HUES48 (cell line): ENCODE data around the gene SOX18.

Experiments used
- H3K27ac ChIP-seq: one replicate; pipeline ENCODE4 v1.7.0; 2013; ENCODE audit warnings: low read depth, low read length, inconsistent platforms
- H3K27me3 ChIP-seq: 2 replicates; pipeline ENCODE4 v1.6.1; 2013; ENCODE audit warnings: mild to moderate bottlenecking, low read length; ENCODE audit not compliant: control insufficient read depth, insufficient read depth
- H3K36me3 ChIP-seq: 2 replicates; pipeline ENCODE4 v1.6.1; 2013; ENCODE audit warnings: low read length; ENCODE audit not compliant: control insufficient read depth, insufficient read depth
- H3K4me1 ChIP-seq: 2 replicates; pipeline ENCODE4 v1.6.1; 2013; ENCODE audit warnings: mild to moderate bottlenecking, low read length; ENCODE audit not compliant: control insufficient read depth, insufficient read depth
- H3K4me3 ChIP-seq: 2 replicates; pipeline ENCODE4 v1.5.1; 2013; ENCODE audit warnings: mild to moderate bottlenecking, low read depth, low read length
- H3K9ac ChIP-seq: 2 replicates; pipeline ENCODE4 v1.6.1; 2013; ENCODE audit warnings: mild to moderate bottlenecking, low read depth, low read length, moderate library complexity
- H3K9me3 ChIP-seq: 2 replicates; pipeline ENCODE4 v1.6.1; 2013; ENCODE audit warnings: low read length; ENCODE audit not compliant: control insufficient read depth, insufficient read depth

Gene SOX18

DNA sequence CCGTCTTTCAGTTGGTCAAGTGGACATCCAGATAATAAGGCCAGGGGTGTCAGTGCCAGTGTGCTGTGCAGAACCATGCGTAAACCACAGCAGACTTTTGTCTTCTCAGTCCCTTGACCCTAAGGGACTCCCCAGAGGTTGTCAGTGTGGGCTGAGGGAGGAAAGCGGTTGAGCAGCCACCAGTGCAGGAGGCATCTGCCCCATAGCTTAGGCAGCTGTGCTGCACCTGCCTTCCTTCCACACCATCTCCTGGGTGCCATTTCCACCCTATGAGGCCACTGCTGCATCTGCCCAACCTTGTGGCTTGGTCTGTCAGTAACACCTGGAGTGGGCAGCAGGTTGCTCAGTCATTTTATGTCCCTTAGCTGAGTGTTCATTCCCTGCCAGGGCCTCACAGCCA, 42.5 kb downstream of the SOX18 start:
- no peaks in the 10 kb centered on the region for H3K4me1 ChIP-seq
- peaks cover 2% of the 10 kb centered on the region; the same call in 1 of the 2 replicates for H3K9me3 ChIP-seq
- no peaks in the 10 kb centered on the region for H3K27me3 ChIP-seq
- peaks cover 70% of the 10 kb centered on the region for H3K36me3 ChIP-seq
- H3K4me3 ChIP-seq, result no peak overlapping the region
- H3K27ac ChIP-seq, result no peak overlapping the region
- H3K9ac ChIP-seq, result no peak overlapping the region

DNA sequence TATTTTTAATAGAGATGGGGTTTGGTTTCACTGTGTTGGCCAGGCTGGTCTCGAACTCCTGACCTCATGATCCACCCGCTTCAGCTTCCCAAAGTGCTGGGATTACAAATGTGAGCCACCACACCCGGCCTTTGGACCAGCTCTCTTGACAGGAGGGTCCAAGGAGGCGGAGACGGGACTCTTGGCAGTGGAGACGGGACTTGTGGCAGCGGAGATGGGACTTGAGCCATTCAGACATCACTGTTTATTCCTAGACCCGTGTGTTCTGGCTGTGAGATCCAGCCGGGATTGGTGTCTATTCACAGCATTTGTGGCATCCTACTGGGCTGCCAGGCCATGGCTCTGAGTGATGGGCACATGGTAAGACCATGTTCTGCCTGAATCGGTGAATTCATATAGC, 42.9 kb downstream of the SOX18 start:
- peaks cover 71% of the 10 kb centered on the region for H3K36me3 ChIP-seq
- H3K9ac ChIP-seq, result no peak overlapping the region
- H3K27ac ChIP-seq, result no peak overlapping the region
- H3K9me3 ChIP-seq, result peaks cover 2% of the 10 kb centered on the region; the same call in 1 of the 2 replicates
- H3K4me1 ChIP-seq, result no peaks in the 10 kb centered on the region
- H3K4me3 ChIP-seq, result no peak overlapping the region
- no peaks in the 10 kb centered on the region for H3K27me3 ChIP-seq

DNA sequence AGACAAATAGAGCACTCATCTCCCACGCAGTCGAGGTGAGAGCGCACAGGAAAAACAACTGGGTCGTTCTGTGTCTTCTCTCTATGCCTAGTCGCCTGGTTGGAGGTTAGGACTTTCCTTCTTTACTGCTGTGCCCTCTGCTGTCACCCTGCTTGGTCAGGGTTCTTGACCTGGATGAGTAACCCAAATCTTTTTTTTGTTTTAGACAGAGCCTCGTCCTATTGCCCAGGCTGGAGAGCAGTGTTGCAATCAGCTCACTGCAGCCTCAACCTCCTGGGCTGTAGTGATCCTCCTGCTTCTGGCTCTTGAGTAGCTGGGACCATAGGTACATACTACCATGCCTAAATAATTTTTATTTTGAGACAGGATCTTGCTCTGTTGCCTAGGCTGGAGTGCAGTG, 44.0 kb downstream of the SOX18 start:
- no peaks in the 10 kb centered on the region for H3K4me1 ChIP-seq
- peaks cover 70% of the 10 kb centered on the region for H3K36me3 ChIP-seq
- no peak overlapping the region for H3K27ac ChIP-seq
- H3K9ac ChIP-seq, result no peak overlapping the region
- H3K9me3 ChIP-seq, result peaks cover 2% of the 10 kb centered on the region; the same call in 1 of the 2 replicates
- no peaks in the 10 kb centered on the region for H3K27me3 ChIP-seq
- H3K4me3 ChIP-seq, result no peak overlapping the region

DNA sequence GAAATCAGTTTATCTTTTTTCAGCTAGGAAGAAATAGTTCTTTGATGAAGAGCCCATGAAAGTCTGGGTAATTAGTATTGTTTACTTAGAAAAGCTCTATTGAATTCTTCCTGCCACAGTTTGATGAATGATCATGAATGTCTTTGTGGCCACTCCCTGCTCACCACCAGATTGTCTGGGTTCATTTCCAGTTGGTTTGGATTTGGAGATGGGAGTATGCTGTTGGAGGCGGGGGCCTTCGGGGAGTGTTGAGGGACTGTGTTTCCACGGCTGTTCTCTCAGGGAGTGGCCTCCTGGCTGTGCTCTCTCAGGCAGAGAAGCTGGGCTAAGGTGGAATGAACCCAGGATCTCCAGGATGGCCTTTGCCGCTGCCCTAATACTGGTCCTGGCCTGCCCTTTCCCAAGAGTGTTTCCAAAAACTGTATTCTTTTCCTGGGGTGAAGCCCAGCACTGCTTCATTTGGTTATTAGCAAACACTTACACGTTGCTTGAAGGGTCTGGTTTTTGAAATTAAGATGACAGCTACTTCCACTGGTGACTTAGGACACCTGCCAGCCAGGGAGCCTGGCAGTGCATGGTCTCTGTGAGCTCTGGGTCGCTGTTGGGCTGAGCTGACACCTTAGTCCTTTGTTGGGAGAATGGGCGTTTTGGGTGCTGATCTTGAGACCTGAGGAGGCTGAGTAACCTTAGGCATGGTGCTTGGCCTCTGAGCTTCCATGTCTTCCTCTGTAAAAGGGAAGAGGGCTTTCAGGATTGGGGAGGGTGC, 45.3 kb downstream of the SOX18 start:
- no peak overlapping the region for H3K9ac ChIP-seq
- H3K4me3 ChIP-seq, result no peak overlapping the region
- H3K4me1 ChIP-seq, result no peaks in the 10 kb centered on the region
- H3K9me3 ChIP-seq, result peaks cover 2% of the 10 kb centered on the region; the same call in 1 of the 2 replicates
- H3K27ac ChIP-seq, result no peak overlapping the region
- H3K36me3 ChIP-seq, result peaks cover 70% of the 10 kb centered on the region
- H3K27me3 ChIP-seq, result no peaks in the 10 kb centered on the region

DNA sequence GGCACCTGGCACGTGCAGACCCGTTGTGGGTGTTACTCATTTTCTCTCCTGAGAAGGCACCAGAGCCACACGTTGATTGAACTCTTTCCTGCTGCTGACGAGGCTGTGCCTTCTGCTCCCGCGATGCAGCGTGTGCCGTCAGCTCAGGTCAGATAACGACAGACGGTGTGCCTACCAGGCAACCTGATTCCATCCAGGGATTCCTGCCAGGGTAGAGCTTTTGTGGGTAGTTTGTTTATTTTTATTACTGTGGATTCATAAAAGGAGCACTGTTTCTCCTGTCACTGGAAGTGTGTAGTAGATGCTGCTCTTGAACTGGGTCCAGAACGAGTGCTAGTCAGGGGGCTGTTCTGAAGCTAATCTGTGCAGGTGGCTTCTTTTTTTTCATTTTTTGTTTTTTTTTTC, 47.8 kb downstream of the SOX18 start:
- H3K36me3 ChIP-seq, result peaks cover 74% of the 10 kb centered on the region
- H3K9me3 ChIP-seq, result no peaks in the 10 kb centered on the region
- H3K9ac ChIP-seq, result no peak overlapping the region
- H3K27me3 ChIP-seq, result no peaks in the 10 kb centered on the region
- no peaks in the 10 kb centered on the region for H3K4me1 ChIP-seq
- H3K4me3 ChIP-seq, result no peak overlapping the region
- H3K27ac ChIP-seq, result no peak overlapping the region

DNA sequence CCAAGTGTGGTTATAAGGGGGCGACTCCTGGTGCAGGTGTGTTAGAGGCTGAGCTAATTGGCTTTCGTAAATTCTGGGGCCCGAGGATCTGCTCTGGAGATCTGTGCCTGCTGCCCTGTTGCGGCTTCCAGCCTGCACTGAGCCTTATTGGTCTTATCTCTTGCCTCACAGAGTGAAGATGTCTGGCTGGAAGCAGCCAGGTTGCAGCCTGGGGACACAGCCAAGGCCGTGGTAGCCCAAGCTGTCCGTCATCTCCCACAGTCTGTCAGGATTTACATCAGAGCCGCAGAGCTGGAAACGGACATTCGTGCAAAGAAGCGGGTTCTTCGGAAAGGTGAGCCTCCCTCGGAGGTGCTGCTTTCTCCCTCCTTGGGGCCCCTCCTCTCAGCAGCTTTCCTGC, 48.5 kb downstream of the SOX18 start:
- Histone ChIP-seq H3K4me3 (no peak overlapping the region), H3K9me3 (no peaks in the 10 kb centered on the region), H3K9ac (no peak overlapping the region), H3K27ac (no peak overlapping the region), H3K36me3 (peaks cover 78% of the 10 kb centered on the region), H3K27me3 (no peaks in the 10 kb centered on the region), H3K4me1 (no peaks in the 10 kb centered on the region)
